CD4-positive, alpha-beta T cell treated with Interferon alpha-2 for 1 hour (primary cell): Measurements from ENCODE around the gene ANP32E.

Source experiments
- DNase-seq, 2 donors: peaks; one replicate each; pipeline ENCODE4 v3.0.0-alpha.2; 2020 to 2022

Gene ANP32E

GRCh38 chr1:150235852-150236613 is at the start of gene ANP32E:
Gene ANP32E (minus strand): TSS chr1:150236112. CDS start chr1:150235786, 326 bp downstream.
- DNase-seq: peak; percentile 98 to 99

- no peak for DNase-seq
Observed at GRCh38 chr1:150283260-150283659, 47.3 kb upstream of the ANP32E start.

GRCh38 chr1:150282558-150282958 is 46.6 kb upstream of the ANP32E start:
- DNase-seq: no peak

GRCh38 chr1:150281758-150282557 is 46.0 kb upstream of the ANP32E start, which contains the start of gene CIART:
Gene CIART (plus strand): TSS chr1:150282554. CDS start chr1:150283268, 714 bp downstream.
- peak; percentile 91 to 92 for DNase-seq

GRCh38 chr1:150281221-150281757 is 45.4 kb upstream of the ANP32E start:
- DNase-seq: peak; percentile 70 to 73

DNA sequence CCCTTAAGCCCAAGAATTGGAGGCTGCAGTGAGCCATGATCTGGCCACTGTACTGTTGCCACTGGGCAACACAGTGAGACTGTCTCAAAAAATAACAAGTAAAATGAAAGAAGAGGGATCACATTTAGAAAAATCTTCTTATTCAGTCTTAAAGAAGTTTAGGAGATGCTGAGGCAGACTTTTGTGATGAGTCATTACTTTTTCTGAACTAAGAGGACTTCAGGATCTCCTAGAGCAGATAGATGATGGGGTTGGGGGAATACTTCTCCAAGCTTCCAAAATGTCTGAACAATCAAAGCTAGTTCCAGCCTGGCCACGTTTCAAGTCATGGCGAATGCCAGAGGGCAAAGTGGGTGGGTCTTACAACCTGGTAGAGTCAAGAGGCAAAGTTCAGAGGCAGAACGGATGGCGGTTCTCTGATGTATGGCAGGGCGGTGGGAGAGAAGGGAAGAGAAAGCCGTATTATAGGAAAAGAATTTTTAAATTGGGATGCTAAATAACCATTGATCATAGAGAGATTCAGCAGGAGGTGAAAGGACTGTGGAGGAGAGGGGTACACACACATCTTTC is 44.3 kb upstream of the ANP32E start:
- DNase-seq: no peak

DNA sequence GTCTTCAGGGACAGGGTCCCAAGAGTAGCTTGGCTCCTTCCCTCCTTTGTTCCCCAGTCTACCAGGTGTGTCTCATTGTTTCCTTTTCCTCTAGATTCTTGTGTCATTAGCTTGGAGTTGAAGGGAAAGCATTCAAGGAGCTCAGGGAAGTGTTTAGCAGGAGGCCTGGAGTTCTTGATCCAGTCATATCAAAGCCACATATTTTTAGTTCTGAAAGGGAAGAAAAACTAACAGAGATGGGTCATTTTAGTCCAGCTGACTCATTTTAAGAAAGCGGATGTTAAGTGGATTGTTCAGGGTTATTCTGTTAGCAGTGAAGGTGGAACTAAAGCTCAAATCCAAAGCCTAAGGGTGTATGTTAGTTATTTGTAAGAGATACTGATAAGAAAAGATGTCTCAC is 37.4 kb upstream of the ANP32E start:
- DNase-seq: no peak

DNA sequence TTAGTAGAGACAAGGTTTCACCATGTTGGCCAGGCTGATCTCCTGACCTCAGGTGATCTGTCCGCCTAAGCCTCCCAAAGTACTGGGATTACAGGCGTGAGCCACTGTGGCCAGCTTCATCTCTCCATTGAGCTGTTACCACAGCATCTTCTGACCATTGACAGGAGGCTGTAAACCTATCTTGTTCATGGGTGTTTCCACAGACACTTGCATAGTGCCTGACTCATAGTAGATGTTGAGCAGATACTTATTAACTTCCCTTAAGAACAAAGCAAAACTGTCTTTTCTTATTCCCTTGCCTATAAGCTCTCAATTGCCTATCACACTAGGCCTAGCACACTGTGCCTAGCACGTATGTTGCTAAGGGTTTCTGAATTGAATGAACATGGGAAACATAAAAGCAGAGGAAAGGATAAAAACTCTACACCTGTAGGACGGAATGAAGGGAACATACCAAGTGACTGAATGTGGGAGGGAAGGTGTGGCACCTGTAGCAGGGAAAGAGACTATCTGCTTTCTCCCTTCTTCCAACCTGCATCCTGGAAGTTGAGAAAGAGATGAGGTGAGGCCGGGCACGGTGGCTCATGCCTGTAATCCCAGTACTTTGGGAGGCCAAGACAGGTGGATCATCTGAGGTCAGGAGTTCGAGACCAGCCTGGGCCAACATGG is 35.5 kb upstream of the ANP32E start:
- DNase-seq: no peak

DNA sequence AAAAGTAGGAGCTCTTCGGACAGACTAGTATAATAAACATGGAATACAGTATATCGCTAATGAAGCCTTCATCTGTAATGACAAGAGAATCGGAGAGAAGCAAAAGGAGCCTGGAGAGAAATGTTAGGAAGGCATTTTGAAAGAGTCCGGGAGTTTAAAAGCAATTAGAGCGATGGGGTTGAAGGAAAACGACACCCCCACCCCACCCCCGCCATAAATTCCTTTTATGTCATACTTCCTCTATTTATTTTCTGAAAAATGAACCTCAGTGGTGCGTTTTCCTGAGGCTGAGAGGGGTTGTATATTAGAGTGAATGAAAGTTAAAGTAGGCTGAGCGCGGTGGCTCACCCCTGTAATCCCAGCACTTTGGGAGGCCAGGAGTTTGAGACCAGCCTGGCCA is 33.5 kb upstream of the ANP32E start:
- DNase-seq: no peak

- peak; percentile 93 to 95 for DNase-seq
Observed at GRCh38 chr1:150268705-150269403, 32.9 kb upstream of the ANP32E start, which contains the start of gene APH1A. Gene APH1A (minus strand): TSS chr1:150269016. CDS start chr1:150268810, 206 bp downstream.

GRCh38 chr1:150268340-150268704 is 32.4 kb upstream of the ANP32E start:
- peak; percentile 37 to 64 for DNase-seq

DNA sequence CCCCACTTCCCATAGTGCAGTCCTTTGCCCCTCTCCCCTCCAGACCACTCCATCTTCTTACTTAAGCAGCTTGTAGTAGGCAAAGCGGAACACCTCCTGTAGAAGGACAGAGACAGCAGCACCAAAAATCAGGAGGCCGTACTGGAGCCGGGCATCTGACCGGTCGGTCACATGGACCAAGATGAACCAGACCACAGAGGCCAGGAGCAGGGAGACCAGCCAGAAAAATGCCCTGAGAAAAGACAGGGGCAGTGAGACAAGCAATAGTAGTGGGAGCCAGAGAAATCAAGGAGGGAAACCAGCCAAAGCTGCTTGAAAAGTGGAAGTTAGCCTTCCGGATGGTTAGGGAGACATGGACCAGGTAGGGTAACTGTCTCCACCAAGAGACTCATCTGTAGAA is 32.0 kb upstream of the ANP32E start:
- no peak for DNase-seq

- DNase-seq: no peak
Observed at GRCh38 chr1:150263549-150263948, 27.6 kb upstream of the ANP32E start.

DNA sequence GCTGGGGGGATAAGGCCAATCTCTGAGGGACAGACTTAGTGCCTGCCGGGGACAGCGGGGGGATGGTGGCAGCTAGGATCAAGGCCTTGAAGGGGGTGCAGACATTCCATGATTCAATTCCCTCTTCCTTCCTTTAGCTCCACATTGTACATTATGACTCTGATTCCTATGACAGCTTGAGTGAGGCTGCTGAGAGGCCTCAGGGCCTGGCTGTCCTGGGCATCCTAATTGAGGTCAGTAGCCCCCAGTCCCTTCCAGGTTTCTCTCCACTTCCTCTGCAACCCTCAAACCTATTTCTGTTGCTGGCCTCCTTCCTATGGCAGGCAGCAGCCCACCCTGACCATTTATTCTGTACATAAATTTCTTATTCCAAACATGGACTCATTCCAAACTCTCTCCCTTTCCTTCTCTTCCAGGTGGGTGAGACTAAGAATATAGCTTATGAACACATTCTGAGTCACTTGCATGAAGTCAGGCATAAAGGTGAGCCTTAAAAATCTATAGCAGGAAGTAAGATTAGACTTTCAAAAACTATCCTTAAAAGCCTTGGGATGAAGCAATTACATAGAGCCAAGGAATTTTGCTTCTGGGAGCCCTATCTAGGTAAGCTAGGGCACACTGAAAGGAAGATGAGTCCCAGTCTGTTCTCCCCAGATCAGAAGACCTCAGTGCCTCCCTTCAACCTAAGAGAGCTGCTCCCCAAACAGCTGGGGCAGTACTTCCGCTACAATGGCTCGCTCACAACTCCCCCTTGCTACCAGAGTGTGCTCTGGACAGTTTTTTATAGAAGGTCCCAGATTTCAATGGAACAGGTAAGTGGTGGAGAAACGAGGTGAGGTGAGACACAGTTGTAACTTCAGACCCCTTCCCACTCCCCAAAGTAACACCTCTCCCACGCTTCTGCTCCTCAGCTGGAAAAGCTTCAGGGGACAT is 26.7 kb upstream of the ANP32E start:
- no peak for DNase-seq

DNA sequence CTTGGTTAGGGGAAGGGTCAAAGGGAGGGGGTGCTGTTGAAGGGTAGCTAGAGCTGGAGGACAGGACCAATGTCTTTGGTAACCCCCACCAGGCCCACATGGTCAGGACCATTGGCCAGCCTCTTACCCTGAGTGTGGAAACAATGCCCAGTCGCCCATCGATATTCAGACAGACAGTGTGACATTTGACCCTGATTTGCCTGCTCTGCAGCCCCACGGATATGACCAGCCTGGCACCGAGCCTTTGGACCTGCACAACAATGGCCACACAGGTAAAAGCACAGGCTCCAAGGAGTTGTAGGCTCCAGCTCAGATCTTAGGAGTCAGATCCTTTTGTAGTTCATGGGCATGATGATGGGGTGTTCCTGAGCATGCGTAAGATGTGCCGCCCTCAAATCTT is 25.5 kb upstream of the ANP32E start:
- DNase-seq: no peak

DNA sequence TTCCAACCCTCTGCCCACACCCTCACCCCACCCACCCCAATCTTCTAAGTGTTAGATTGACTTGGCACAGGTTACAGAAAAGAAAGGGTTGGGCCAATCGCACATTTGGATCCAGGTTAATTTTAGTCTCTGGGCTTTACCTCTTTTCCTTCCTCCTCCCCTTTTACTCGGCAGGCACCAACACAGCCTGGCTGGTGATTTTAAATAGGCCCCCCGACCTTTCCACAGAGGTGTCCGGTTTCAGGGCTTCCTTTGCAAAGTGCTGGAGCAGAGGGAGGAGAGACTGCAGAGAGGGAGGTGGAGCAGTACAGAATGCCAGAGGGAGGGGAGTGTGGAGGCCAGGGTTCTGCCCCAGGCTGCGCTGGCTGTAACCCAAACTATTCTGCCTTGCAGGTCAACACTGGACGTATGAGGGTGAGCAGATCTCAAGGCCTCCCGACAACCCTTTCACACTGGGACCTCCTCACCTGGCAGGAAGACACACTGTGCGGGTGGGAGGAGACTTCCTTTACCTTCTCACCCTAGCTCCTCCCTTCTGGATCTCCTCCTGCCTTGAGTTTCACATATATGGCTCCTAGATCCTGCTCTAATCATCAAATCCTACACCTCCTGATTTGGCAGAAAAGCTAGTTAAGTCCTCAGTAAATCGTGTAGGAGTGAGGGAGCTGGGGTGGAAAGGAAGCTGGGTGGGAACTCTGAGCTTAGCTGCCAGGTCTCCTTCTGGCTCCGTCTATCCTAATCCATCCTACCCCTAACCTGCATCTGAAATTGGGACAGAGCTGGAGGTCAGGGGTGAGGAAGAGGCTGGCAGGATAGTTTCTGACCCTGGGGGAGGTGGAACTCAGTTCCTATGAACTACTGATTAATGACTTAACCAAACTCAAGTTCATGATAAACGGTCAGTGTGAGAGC is 24.1 kb upstream of the ANP32E start:
- DNase-seq: no peak

DNA sequence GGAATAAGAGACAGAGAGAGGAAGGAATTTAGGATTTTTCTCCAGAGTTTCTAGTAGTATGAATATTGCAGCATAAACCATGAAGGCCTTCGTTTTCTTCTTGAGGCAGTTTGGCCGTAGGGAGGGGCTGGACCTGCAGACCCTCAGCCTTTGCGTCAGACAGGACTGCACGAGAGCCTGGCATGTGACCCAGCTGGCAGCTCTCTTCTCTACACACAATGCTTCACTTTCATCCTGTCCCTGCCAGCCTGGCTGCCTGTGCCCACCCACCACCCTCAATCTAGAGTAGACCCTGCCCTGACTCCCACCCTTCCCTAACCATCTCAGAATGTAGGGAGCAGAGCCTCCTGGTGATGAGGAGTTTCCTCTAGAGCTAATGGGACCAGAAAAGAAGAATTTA is 23.3 kb upstream of the ANP32E start:
- DNase-seq: no peak

GRCh38 chr1:150257624-150258585 is 22.0 kb upstream of the ANP32E start, which contains the start of gene CA14:
Gene CA14 (plus strand): TSS chr1:150257774. CDS start chr1:150258129, 355 bp downstream.
- DNase-seq: no peak
